ENCODE data around the gene ARID5A. TPM values are rescaled to one million over a fixed set of nuclear protein-coding genes. Genes with fewer than 3 reads are reported as not detected.

ARID5A gene
- total RNA-seq, 4 donors from 2014 or later: 12.6 to 26.0 (median 22.1) TPM

- TF ChIP-seq, protein P1, sequence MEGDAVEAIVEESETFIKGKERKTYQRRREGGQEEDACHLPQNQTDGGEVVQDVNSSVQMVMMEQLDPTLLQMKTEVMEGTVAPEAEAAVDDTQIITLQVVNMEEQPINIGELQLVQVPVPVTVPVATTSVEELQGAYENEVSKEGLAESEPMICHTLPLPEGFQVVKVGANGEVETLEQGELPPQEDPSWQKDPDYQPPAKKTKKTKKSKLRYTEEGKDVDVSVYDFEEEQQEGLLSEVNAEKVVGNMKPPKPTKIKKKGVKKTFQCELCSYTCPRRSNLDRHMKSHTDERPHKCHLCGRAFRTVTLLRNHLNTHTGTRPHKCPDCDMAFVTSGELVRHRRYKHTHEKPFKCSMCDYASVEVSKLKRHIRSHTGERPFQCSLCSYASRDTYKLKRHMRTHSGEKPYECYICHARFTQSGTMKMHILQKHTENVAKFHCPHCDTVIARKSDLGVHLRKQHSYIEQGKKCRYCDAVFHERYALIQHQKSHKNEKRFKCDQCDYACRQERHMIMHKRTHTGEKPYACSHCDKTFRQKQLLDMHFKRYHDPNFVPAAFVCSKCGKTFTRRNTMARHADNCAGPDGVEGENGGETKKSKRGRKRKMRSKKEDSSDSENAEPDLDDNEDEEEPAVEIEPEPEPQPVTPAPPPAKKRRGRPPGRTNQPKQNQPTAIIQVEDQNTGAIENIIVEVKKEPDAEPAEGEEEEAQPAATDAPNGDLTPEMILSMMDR (IDR thresholded peaks at IDR 0.05; ENCODE audit: low read depth): no peak
Observed at GRCh38 chr2:96524482-96525210, 11.9 kb upstream of the ARID5A start.

- TF ChIP-seq, protein P1 (IDR thresholded peaks at IDR 0.05; ENCODE audit: low read depth): no peak
Observed at GRCh38 chr2:96525211-96525507, 11.4 kb upstream of the ARID5A start.

GRCh38 chr2:96526101-96526591 is 10.4 kb upstream of the ARID5A start:
- TF ChIP-seq, protein P1 (IDR thresholded peaks at IDR 0.05; ENCODE audit: low read depth): no peak

GRCh38 chr2:96526615-96527285 is 9.8 kb upstream of the ARID5A start:
- TF ChIP-seq, protein P1 (IDR thresholded peaks at IDR 0.05; ENCODE audit: low read depth): no peak

DNA sequence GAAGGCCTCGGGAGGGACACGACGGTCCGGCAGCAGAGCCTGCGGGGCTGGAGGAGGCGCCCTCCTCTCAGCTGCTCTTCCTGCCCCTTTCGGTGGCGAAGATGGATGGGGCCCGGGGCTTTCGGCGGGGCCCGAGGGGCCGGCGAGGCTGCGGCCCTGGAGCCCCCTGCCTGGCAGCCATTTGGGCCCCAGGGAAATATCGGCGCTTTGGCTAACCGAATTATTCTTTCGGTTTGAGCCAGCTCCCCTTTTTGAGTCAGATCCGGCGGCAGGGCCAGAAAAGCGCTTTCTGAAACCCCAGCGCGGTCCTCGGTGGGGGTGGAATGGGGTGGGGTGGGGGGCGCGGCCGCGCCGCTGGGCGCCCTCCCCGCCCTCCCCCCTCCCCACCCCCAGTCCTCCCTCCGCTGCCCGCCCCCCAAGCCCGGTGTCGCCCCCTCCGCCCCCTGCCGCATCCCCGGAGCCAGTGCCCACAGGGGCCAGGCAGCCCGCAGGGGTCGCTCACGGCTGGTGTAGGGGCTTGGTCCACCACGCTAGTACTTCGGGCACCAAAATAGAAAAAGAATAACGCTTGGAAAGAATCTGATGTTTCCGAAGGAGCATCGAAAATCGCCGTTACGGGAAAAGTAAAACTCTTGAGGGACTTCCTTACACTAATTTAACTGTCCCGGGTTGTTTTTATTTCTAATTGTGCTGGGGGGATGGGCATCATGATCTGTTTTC is 9.1 kb upstream of the ARID5A start:
- TF ChIP-seq, protein P1 (IDR thresholded peaks at IDR 0.05; ENCODE audit: low read depth): no peak

GRCh38 chr2:96528006-96528699 is 8.4 kb upstream of the ARID5A start:
- TF ChIP-seq, protein P1 (IDR thresholded peaks at IDR 0.05; ENCODE audit: low read depth): no peak
